SIG-M5 (cell line): ENCODE measurements around the gene DENND4A.

Experiments used
- DNase-seq: peaks from one replicate; lab custom pipeline; 2025; lab: John Stamatoyannopoulos, UW

Gene DENND4A

DNA sequence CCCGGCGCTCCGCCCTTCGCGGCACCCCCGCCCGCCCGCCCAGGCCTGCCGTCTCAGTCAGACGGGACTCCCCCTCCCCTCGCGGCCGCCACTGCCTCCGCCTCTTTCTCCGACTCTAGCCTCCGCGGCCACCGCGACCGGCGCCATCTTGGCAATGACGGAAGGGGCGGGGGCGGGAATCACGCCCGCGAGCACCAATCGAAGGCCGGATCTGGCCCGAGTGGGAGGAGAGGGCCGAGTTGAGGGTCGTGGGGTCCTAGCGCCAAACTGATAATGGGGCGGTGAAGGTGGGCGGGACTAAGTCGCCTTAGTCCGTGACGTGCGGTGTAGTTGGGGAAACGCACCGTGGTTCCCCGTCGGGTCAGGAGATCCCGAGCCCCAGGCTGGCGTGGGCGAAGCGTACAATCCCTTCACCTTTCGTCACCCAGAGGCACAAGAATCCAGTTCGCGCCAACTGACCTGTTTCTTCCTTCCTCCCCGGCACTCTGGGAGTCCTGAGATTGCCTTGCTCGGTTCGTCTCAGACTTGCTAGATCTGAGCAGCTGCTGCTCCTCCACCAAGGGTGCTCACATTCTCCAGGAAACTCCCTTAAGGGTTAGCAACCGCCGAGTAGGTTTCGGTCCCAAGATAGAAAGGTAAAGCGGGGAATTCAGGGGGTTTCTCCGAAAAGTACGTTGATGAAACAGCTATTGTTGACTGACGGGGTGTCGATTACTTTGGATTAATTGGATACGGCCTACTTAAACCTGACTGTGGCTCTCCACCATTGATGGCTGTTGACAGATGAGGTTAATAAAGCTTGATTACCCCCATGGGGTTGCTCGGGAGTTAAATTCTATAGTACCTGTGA lies at the start of gene DENND4A:
Gene DENND4A (minus strand): TSS at position 156 of the 850 bp plus-strand sequence. CDS start 35,843 bp downstream, outside the sequence.
- DNase-seq = peak; percentile 89

GRCh38 chr15:65841121-65841930 lies 49.2 kb upstream of the DENND4A start:
- DNase-seq = no peak

- no peak for DNase-seq
These were observed 47.9 kb upstream of the DENND4A start for GRCh38 chr15:65839985-65840384.

DNA sequence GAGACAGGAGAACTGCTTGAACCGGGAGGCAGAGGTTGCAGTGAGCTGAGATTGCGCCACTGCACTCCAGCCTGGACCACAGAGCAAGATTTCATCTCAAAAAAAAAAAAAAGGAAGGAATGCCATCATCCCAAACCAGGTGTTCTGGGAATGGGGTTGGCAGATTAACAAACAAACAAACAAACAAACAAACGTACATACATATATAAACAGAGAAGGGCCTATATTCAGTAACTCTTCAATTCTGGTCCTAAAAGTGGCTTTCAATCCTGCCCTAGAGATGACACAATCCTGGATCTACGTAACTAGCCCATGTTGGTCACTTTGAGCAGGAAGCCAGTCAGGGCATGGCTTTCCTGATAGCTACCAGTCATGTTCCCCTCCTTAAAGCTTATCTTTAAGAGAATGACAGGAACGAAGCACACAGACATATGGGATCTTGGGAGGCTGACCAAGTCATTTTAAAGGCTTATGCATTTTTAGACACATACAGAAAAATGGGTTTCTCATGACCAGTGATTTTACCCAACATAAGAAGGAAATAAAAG lies 47.3 kb upstream of the DENND4A start:
- no peak for DNase-seq

DNA sequence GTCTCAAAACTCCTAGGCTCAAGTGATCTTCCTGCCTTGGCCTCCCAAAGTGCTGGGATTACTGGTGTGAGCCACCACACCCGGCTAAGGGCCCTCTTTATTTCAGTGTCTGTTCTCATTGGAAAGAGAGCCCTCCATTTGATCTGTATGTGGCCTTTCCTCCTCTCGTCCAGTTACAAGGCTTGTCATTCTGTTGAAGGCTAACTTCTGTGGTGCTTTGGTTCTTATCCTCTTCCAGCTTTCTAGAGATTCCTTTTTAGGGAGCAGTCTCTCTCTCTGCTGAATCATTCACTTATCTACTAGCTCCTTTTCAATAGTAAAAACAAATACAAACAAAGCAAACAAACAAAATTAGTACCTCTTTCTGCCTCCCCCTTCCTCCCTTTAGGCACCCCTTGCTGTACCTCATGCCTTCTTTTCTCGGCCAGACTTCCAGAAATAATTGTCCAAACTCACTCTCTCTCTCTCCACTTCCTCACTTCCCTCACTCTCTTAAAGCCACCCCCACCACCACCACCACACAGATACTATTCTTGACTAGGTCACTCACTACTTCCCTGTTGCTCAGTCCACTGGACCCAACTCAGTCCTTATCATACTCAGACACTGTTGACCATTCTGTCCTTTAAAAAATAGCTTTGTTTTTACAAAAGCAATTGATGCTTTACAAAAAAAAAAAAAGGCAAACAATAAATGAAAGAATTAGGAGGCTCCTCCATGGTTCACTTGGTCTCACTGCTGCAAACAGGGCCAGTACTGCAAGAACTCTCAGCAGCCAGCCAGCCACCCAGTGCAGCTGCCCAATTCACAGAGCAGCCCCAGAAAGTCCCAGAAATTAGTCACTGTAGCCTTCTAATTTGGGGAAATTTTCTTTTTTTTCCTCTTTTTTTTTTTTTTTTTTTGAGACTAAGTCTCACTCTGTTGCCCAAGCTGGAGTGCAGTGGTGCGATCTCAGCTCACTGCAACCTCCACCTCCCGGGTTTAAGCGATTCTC lies 45.5 kb upstream of the DENND4A start:
- DNase-seq = no peak

DNA sequence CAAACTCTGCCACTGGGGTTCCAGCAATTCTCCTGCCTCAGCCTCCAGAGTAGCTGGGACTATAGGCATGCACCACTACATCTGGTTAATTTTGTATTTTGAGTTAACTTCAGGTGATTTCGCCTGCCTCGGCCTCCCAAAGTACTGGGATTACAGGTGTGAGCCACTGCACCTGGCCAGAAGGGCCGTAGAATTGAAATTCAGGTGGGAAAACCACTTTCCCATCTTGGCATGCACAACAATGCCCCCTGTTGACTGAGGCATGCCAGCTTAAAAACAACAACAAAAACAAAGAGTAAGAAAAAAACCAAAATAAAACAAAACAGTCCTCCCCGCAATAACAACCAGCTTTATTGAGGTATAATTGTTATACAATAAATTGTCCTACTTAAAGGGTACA lies 44.6 kb upstream of the DENND4A start:
- DNase-seq = no peak

DNA sequence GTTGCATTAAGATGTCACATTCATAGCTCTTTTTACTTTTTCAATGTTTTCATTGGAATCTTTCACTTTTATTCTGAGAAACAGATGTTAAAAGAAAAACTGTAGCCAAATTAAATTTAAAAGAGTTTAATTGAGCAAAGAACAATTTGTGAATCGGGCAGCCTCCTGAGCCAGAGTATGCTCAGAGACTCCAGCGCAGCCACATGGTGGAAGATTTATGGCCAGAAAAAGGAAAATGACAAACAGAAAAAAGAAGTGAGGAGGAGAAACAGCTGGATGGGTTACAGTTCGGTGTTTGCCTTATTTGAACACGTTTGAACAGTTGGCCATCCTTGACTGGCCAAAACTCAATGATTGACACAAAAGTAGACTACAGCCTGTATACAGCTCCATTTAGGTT lies 43.4 kb upstream of the DENND4A start:
- no peak for DNase-seq

DNA sequence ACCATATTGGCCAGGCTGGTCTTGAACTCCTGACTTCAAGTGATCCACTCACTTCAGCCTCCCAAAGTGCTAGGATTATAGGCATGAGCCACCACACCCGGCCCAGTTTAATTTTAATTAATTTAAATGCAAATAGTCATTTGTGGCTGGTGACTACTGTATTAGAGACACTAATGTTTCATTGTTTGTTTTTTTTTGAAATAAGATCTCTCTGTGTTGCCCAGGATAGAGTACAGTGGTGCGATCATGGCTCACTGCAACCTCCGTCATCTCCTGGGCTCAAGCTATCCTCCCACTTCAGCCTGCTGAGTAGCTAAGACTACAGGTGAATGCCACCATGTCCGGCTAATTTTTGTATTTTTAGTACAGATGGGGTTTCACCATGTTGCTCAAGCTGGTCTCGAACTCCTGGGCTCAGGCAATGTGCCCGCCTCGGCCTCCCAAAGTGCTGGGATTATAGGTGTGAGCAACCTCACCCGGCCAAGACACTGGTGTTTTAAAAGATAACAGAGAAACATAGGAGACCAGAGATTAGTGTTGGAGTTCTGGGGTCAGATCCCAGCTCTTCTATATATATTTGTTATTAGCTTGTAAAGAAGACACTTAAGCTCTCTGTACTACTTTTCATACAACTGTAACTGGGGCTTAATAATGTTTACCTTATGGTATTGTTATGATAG lies 42.6 kb upstream of the DENND4A start:
- DNase-seq = no peak

DNA sequence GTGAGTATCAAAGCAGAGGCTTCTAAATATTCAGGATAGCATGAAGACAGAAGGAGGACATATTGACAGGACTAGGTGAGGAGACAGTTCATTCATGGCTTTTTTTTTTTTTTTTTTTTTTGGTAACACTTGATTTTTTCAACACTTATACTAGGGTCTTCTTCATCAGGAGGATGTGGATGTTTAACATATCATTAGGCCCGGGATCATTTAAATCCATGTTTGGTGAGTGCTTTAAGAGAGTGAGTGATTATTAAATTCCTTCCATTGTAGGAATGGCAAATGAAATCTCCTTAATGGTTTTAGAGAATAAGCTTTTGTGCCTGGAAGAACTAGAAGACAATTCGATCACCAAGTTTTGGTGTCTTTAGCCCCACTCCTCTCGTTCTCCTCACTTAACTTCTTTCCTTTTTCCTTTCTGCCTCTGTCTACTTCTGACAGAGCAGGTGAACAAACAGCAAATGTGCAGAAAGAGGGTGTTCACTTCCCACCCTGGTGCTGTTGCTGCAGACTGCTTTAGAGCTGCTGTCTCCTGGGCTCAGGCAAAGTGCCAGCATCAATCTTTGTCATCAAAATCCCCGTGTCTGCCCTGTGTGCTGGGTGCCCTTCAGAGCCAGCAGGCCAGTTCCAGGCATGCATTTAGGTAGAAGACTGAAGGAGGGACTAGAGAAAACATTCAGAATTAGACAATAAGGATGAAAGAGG lies 41.6 kb upstream of the DENND4A start:
- DNase-seq = no peak

- peak; percentile 33 for DNase-seq
These were observed 40.7 kb upstream of the DENND4A start for GRCh38 chr15:65832549-65833364.

GRCh38 chr15:65829130-65829764 lies 37.2 kb upstream of the DENND4A start:
- no peak for DNase-seq

- DNase-seq = no peak
These were observed 36.5 kb upstream of the DENND4A start for GRCh38 chr15:65828585-65828984.

DNA sequence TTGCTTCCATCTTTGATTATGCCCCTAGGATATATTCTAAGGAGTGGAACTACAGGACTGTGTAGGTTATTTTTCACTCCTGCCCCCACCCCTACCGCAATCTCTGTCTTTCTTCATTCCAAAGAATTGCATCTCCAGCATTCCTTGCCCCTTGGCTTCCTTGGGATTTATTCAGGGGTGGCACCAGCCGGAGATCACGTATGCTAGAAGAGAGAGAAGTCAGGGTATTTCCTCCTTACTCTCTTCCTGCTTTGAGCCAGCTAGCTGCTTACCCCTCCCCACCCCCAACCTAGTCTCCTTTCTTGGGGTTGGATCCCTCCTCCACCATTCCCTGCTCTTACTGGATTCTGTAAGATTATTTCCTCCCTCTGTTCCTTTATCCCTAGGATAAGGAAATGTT lies 35.0 kb upstream of the DENND4A start:
- DNase-seq = no peak

- DNase-seq = no peak
These were observed 33.0 kb upstream of the DENND4A start for GRCh38 chr15:65824941-65825544.

GRCh38 chr15:65824031-65824743 lies 32.1 kb upstream of the DENND4A start:
- DNase-seq = no peak

DNA sequence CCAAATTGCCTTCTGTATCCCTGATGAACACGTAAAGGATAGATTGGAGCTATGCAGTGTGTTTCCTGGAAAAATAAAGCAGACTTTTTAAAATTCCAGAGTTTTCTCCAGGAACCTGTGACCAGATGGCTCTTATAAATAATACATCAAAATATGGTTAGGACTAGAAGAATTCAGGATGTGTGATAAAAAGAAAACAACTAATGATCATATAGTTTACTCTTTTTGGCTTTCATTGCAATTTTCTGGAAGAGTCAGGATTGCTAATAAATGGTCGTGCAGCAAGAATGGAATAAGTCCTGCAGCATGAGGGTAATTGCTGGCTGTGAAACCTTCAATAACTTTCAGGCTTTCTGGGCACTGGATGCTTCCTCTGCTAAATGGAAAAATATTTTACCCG lies 30.2 kb upstream of the DENND4A start:
- DNase-seq = no peak

DNA sequence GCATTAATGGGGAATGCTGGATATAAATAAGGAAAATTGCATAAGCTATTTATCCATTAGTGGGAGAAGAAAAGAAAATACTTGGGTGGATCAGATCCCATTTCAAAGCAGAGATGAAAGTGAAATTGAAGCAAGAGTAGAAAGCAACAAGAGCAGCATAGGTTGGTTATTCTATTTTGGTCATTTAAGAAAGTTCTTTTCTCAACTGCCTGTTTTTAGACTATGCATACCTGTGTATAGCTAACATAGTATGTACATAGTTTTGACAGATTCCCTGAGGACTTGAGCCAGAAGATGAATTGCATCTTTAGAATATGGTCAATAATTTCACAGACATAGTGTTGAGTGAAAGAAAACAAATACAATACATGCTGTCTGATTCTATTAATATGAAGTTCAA lies 29.0 kb upstream of the DENND4A start:
- DNase-seq = no peak

DNA sequence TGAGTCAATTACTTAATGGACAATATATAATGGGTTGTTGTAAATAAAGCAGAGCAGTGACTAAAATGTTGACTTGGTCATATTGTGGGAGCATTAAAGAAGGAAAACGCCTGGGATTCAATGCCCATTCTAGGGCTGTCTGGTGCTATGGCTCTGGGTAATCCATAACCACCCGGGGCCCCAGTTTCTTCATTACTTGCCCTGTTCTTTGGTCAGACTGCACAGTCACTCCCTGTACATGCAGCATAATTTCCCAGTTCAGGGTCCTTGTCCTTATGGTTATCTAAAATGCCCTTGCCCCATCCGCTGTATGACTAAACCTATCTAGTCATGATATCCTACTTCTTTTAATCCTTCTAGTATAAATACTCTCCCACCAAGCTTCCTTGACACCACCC lies 27.5 kb upstream of the DENND4A start:
- no peak for DNase-seq
